ENCODE data around the gene EHD2.
"Not testable (repeated sequence)": the region's sequence is repeated elsewhere in the genome, so short reads cannot be mapped to it uniquely, and the experiment has no call there.

Gene EHD2

GRCh38 chr19:47776568-47776967, 63.3 kb downstream of the EHD2 start:
- H3K27me3 ChIP-seq: no peaks in the 10 kb centered on the region
- no peak overlapping the region for H3K4me2 ChIP-seq
- H3K36me3 ChIP-seq: peaks cover 3 to 14% (median 11%) of the 10 kb centered on the region in 11 experiments; a peak in 20 of 22 replicates
- H3K4me1 ChIP-seq: peaks cover 15 to 27% (median 21%) of the 10 kb centered on the region in 10 experiments
- peaks cover 0 to 23% (median 4%) of the 10 kb centered on the region in 11 experiments; a peak in 9 of 22 replicates for H4K20me1 ChIP-seq
- no peaks in the 10 kb centered on the region for H3K9me3 ChIP-seq (replicated peaks in 1 of 11)
- H3K4me3 ChIP-seq: no peak overlapping the region
- H3K9ac ChIP-seq: no peak overlapping the region
- no peak overlapping the region for H3K27ac ChIP-seq
- TF ChIP-seq Cebpa-rat (IDR thresholded peaks at IDR 0.05): no peak

GRCh38 chr19:47777245-47778048, 64.2 kb downstream of the EHD2 start:
- Histone ChIP-seq H3K36me3 (peaks cover 11 to 23% (median 19%) of the 10 kb centered on the region in 11 experiments; a peak in 21 of 22 replicates), H3K9ac (peak overlapping the region; percentile 90 to 99 (median 96); a peak in 20 of 22 replicates), H3K4me3 (peak overlapping the region; percentile 80 to 96 (median 90)), H4K20me1 (peaks cover 0 to 32% (median 5%) of the 10 kb centered on the region in 11 experiments; a peak in 9 of 22 replicates), H3K4me2 (peak overlapping the region; percentile 84 to 97 (median 92)), H3K27ac (peak overlapping the region in 10 of 11 experiments; percentile 92 to 99 (median 98); a peak in 13 of 22 replicates), H3K4me1 (peaks cover 15 to 27% (median 21%) of the 10 kb centered on the region in 10 experiments)
- not testable (repeated sequence) for H3K9me3 ChIP-seq (replicated peaks in 1 of 11); H3K27me3 ChIP-seq

- H3K4me1 ChIP-seq: peaks cover 15 to 27% (median 21%) of the 10 kb centered on the region in 10 experiments
- H3K36me3 ChIP-seq: peaks cover 13 to 32% (median 27%) of the 10 kb centered on the region in 11 experiments; a peak in 21 of 22 replicates
- no peaks in the 10 kb centered on the region for H3K27me3 ChIP-seq
- H3K27ac ChIP-seq: peak within 1 kb of the TSS; percentile 91 to 99 (median 97)
- peaks cover 0 to 40% (median 5%) of the 10 kb centered on the region in 11 experiments; a peak in 9 of 22 replicates for H4K20me1 ChIP-seq
- H3K9me3 ChIP-seq (replicated peaks in 1 of 11): no peaks in the 10 kb centered on the region
- H3K4me2 ChIP-seq: peak within 1 kb of the TSS; percentile 84 to 97 (median 92)
- no peak for TF ChIP-seq Cebpa-rat (IDR thresholded peaks at IDR 0.05)
- peak within 1 kb of the TSS; percentile 90 to 99 (median 96) for H3K9ac ChIP-seq
- peak within 1 kb of the TSS; percentile 80 to 96 (median 90) for H3K4me3 ChIP-seq
These were observed 65.1 kb downstream of the EHD2 start, which contains the start of gene SELENOW for GRCh38 chr19:47778049-47778953. Gene SELENOW (plus strand): TSS chr19:47778703. CDS start chr19:47778786, 83 bp downstream.

- H3K4me3 ChIP-seq: peak overlapping the region; percentile 80 to 96 (median 90)
- peak overlapping the region; percentile 91 to 99 (median 97) for H3K27ac ChIP-seq
- H4K20me1 ChIP-seq: peaks cover 0 to 47% (median 5%) of the 10 kb centered on the region in 11 experiments; a peak in 10 of 22 replicates
- peak overlapping the region; percentile 84 to 97 (median 92) for H3K4me2 ChIP-seq
- TF ChIP-seq Cebpa-rat (IDR thresholded peaks at IDR 0.05): no peak
- no peaks in the 10 kb centered on the region for H3K27me3 ChIP-seq
- no peaks in the 10 kb centered on the region for H3K9me3 ChIP-seq (replicated peaks in 1 of 11)
- peaks cover 15 to 27% (median 21%) of the 10 kb centered on the region in 10 experiments for H3K4me1 ChIP-seq
- peak overlapping the region; percentile 90 to 99 (median 96) for H3K9ac ChIP-seq
- peaks cover 20 to 38% (median 34%) of the 10 kb centered on the region in 11 experiments; a peak in 21 of 22 replicates for H3K36me3 ChIP-seq
These were observed 65.7 kb downstream of the EHD2 start for GRCh38 chr19:47778954-47779351.

- H3K27me3 ChIP-seq: no peaks in the 10 kb centered on the region
- peaks cover 0 to 54% (median 10%) of the 10 kb centered on the region in 11 experiments; a peak in 10 of 22 replicates for H4K20me1 ChIP-seq
- peaks cover 15 to 27% (median 21%) of the 10 kb centered on the region in 10 experiments for H3K4me1 ChIP-seq
- H3K9ac ChIP-seq: peak overlapping the region in 10 of 11 experiments; percentile 92 to 99 (median 97); a peak in 19 of 22 replicates
- no peak overlapping the region; a peak in 1 of 22 replicates for H3K27ac ChIP-seq
- peaks cover 27 to 45% (median 41%) of the 10 kb centered on the region in 11 experiments for H3K36me3 ChIP-seq
- H3K9me3 ChIP-seq (replicated peaks in 1 of 11): no peaks in the 10 kb centered on the region
- TF ChIP-seq Cebpa-rat (IDR thresholded peaks at IDR 0.05): no peak
- H3K4me2 ChIP-seq: peak overlapping the region; percentile 84 to 97 (median 92)
- H3K4me3 ChIP-seq: peak overlapping the region; percentile 80 to 96 (median 90)
These were observed 66.4 kb downstream of the EHD2 start for GRCh38 chr19:47779524-47780214.

GRCh38 chr19:47780215-47780551, 67.0 kb downstream of the EHD2 start:
- H3K9me3 ChIP-seq (replicated peaks in 1 of 11): no peaks in the 10 kb centered on the region
- H3K4me2 ChIP-seq: peak overlapping the region; percentile 84 to 97 (median 92)
- H3K9ac ChIP-seq: peak overlapping the region in 6 of 11 experiments; percentile 38 to 99 (median 96); a peak in 6 of 22 replicates
- TF ChIP-seq Cebpa-rat (IDR thresholded peaks at IDR 0.05): no peak
- peaks cover 0 to 55% (median 10%) of the 10 kb centered on the region in 11 experiments; a peak in 10 of 22 replicates for H4K20me1 ChIP-seq
- peaks cover 15 to 27% (median 21%) of the 10 kb centered on the region in 10 experiments for H3K4me1 ChIP-seq
- H3K27me3 ChIP-seq: no peaks in the 10 kb centered on the region
- peaks cover 30 to 50% (median 46%) of the 10 kb centered on the region in 11 experiments for H3K36me3 ChIP-seq
- H3K27ac ChIP-seq: no peak overlapping the region
- peak overlapping the region in 6 of 10 experiments; percentile 16 to 96 (median 90); a peak in 5 of 20 replicates for H3K4me3 ChIP-seq

GRCh38 chr19:47781590-47782262, 68.5 kb downstream of the EHD2 start:
- H3K27ac ChIP-seq: no peak overlapping the region

More at GRCh38 chr19:47781590-47782262, 68.5 kb downstream of the EHD2 start:
- H3K4me3 ChIP-seq: no peak overlapping the region
- peaks cover 15 to 27% (median 21%) of the 10 kb centered on the region in 10 experiments for H3K4me1 ChIP-seq
- no peak overlapping the region for H3K9ac ChIP-seq
- H3K27me3 ChIP-seq: no peaks in the 10 kb centered on the region
- peaks cover 0 to 60% (median 10%) of the 10 kb centered on the region in 11 experiments; a peak in 10 of 22 replicates for H4K20me1 ChIP-seq
- no peak overlapping the region for H3K4me2 ChIP-seq
- no peak for TF ChIP-seq Cebpa-rat (IDR thresholded peaks at IDR 0.05)
- H3K36me3 ChIP-seq: peaks cover 40 to 65% (median 61%) of the 10 kb centered on the region in 11 experiments
- no peaks in the 10 kb centered on the region for H3K9me3 ChIP-seq (replicated peaks in 1 of 11)
